Measurements from ENCODE around the gene CAMK2D.

Gene CAMK2D

GRCh38 chr4:113560579-113560978 is 201.0 kb downstream of the CAMK2D start:
- TF ChIP-seq TAF1 (IDR thresholded peaks at IDR 0.05; ENCODE audit: borderline replicate concordance, insufficient read depth, low read length), result no peak
- no peak for TF ChIP-seq SIN3A (IDR thresholded peaks at IDR 0.05; ENCODE audit: borderline replicate concordance, insufficient read depth, low read length)
- no peak for TF ChIP-seq POLR2AphosphoS5 (IDR thresholded peaks at IDR 0.05; ENCODE audit: low read depth, low read length)
- no peak for TF ChIP-seq FOXP2 (optimal IDR thresholded peaks at IDR 0.05; ENCODE audit: borderline replicate concordance, extremely low read depth, extremely low read length, insufficient read depth)
- no peak for TF ChIP-seq REST (IDR thresholded peaks at IDR 0.05; ENCODE audit: insufficient read depth in 1 of 2, low read depth in 2 of 2, low read length in 2 of 2)

GRCh38 chr4:113559947-113560346 is 201.6 kb downstream of the CAMK2D start:
- TF ChIP-seq POLR2AphosphoS5 (IDR thresholded peaks at IDR 0.05; ENCODE audit: low read depth, low read length) (no peak), SIN3A (IDR thresholded peaks at IDR 0.05; ENCODE audit: borderline replicate concordance, insufficient read depth, low read length) (no peak), TAF1 (IDR thresholded peaks at IDR 0.05; ENCODE audit: borderline replicate concordance, insufficient read depth, low read length) (no peak), FOXP2 (optimal IDR thresholded peaks at IDR 0.05; ENCODE audit: borderline replicate concordance, extremely low read depth, extremely low read length, insufficient read depth) (no peak), REST (IDR thresholded peaks at IDR 0.05; ENCODE audit: insufficient read depth in 1 of 2, low read depth in 2 of 2, low read length in 2 of 2) (no peak)

GRCh38 chr4:113556382-113557134 is 205.0 kb downstream of the CAMK2D start:
- TF ChIP-seq TAF1 (IDR thresholded peaks at IDR 0.05; ENCODE audit: borderline replicate concordance, insufficient read depth, low read length) (no peak), REST (IDR thresholded peaks at IDR 0.05; ENCODE audit: insufficient read depth in 1 of 2, low read depth in 2 of 2, low read length in 2 of 2) (no peak), SIN3A (IDR thresholded peaks at IDR 0.05; ENCODE audit: borderline replicate concordance, insufficient read depth, low read length) (no peak), FOXP2 (optimal IDR thresholded peaks at IDR 0.05; ENCODE audit: borderline replicate concordance, extremely low read depth, extremely low read length, insufficient read depth) (no peak), POLR2AphosphoS5 (IDR thresholded peaks at IDR 0.05; ENCODE audit: low read depth, low read length) (no peak)

- TF ChIP-seq FOXP2 (optimal IDR thresholded peaks at IDR 0.05; ENCODE audit: borderline replicate concordance, extremely low read depth, extremely low read length, insufficient read depth), result no peak
These were observed 205.7 kb downstream of the CAMK2D start for GRCh38 chr4:113555868-113556267.

GRCh38 chr4:113553082-113553481 is 208.5 kb downstream of the CAMK2D start:
- no peak for TF ChIP-seq SIN3A (IDR thresholded peaks at IDR 0.05; ENCODE audit: borderline replicate concordance, insufficient read depth, low read length)
- TF ChIP-seq REST (IDR thresholded peaks at IDR 0.05; ENCODE audit: insufficient read depth in 1 of 2, low read depth in 2 of 2, low read length in 2 of 2), result no peak
- TF ChIP-seq TAF1 (IDR thresholded peaks at IDR 0.05; ENCODE audit: borderline replicate concordance, insufficient read depth, low read length), result no peak
- TF ChIP-seq FOXP2 (optimal IDR thresholded peaks at IDR 0.05; ENCODE audit: borderline replicate concordance, extremely low read depth, extremely low read length, insufficient read depth), result no peak

Data from PFSK-1 (cell line).